Measurements from ENCODE around the gene HOXB3. TPM values are rescaled to one million over a fixed set of nuclear protein-coding genes. Genes with fewer than 3 reads are reported as not detected.

HOXB3 gene
- total RNA-seq, 3 donors from 2014 or later (not counting 1 experiment from before 2014, with no cell fraction given) = 7.9 to 15.6 (median 15.3) TPM

DNA sequence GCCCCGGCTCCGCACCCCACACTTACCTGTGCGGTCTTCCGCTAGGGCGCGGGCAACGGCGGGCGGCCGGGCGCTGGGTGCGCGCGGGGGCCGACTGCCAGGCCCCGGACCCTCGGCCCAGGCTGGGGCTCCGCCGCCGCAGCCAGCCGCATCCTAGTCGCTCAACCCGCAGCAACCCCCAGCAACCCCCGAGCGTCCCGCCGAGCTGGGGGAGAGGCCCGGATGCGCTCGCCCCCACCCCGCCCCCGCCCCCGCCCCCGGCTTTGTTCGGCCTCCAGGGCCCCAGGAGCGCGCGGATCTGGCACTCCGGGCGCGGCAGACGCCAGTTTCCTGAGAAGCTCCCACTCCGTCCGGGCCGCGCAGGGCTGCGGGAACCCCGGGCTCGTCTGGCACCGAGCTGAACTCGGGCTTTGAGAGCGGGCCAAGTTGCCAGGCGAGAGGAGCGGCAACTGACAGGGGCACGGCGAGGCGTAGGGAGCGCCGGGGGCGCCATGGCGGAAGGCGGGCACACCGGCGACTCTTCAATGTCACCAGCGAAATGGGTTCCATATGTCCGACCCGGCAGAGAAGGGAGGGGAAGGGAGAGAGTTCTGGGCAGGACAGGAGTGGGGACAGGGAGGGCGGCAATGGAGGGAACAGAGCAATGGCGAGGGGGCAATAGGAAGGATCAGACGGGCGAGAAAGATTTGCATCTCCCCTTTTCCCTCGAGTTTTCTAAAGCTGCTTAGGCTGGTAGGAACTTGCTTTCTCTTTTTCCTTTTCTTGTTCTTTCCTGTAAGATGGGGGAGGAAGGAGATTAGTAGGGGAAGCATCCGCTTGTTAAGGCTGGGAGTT lies 25.6 kb downstream of the HOXB3 start:
- Histone ChIP-seq H3K9me3 (ENCODE audit: control insufficient read depth, insufficient read depth, low read length) (no peaks in the 10 kb centered on the region), H3K4me1 (ENCODE audit: control insufficient read depth, insufficient read depth, low read length) (peaks cover 18% of the 10 kb centered on the region), H3K36me3 (ENCODE audit: control insufficient read depth, insufficient read depth, low read length) (no peaks in the 10 kb centered on the region), H3K4me3 (ENCODE audit: low read length) (no peak overlapping the region), H3K27ac (ENCODE audit: low read length) (no peak overlapping the region), H3K27me3 (ENCODE audit: control insufficient read depth, insufficient read depth, low read length) (no peaks in the 10 kb centered on the region)
- H3K4me1 Mint-ChIP-seq = peaks cover 15 to 20% of the 10 kb centered on the region in 2 donors
- peak overlapping the region; percentile 21 for H3K4me3 Mint-ChIP-seq
- TF ChIP-seq, protein P1, sequence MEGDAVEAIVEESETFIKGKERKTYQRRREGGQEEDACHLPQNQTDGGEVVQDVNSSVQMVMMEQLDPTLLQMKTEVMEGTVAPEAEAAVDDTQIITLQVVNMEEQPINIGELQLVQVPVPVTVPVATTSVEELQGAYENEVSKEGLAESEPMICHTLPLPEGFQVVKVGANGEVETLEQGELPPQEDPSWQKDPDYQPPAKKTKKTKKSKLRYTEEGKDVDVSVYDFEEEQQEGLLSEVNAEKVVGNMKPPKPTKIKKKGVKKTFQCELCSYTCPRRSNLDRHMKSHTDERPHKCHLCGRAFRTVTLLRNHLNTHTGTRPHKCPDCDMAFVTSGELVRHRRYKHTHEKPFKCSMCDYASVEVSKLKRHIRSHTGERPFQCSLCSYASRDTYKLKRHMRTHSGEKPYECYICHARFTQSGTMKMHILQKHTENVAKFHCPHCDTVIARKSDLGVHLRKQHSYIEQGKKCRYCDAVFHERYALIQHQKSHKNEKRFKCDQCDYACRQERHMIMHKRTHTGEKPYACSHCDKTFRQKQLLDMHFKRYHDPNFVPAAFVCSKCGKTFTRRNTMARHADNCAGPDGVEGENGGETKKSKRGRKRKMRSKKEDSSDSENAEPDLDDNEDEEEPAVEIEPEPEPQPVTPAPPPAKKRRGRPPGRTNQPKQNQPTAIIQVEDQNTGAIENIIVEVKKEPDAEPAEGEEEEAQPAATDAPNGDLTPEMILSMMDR (IDR thresholded peaks at IDR 0.05) = no peak
- H3K9me3 Mint-ChIP-seq = no peaks in the 10 kb centered on the region
- no peak overlapping the region for H3K27ac Mint-ChIP-seq
- H3K27me3 Mint-ChIP-seq (ENCODE audit: low read depth in 2 of 2) = peaks cover 0 to 8% of the 10 kb centered on the region in 2 donors
- WGBS (ENCODE audit: insufficient coverage) = 51% methylated on average over 73 of the region's 73 CpGs
- no peaks in the 10 kb centered on the region for H3K36me3 Mint-ChIP-seq
- DNase-seq (no peak), ATAC-seq (peak in 2 of 3 donors; percentile 34 to 51)
- intact Hi-C loops (cut with micrococcal nuclease) = no loop called here

DNA sequence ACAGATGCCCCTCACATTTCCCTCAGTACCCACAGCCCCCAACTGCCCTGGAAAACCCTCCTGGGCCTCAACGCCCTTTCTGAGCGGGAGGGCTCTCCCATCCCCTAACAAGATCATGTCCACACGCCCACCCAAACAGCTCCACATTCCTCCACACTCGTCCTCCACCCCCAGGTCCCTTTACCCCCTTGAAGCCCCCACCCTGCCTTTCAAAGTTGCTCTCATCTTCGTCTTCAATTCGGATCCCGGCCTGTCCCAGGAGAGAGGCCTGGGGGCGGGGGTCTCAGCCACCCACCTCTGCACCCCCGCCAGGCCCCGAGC lies 26.2 kb downstream of the HOXB3 start:
- peaks cover 16% of the 10 kb centered on the region for H3K4me1 ChIP-seq (ENCODE audit: control insufficient read depth, insufficient read depth, low read length)
- no peak for DNase-seq
- no peaks in the 10 kb centered on the region for H3K9me3 ChIP-seq (ENCODE audit: control insufficient read depth, insufficient read depth, low read length)
- TF ChIP-seq, protein P1 (IDR thresholded peaks at IDR 0.05) = no peak
- Mint-ChIP-seq H3K36me3 (no peaks in the 10 kb centered on the region), H3K4me3 (peak overlapping the region; percentile 57), H3K27me3 (ENCODE audit: low read depth in 2 of 2) (peaks cover 0 to 3% of the 10 kb centered on the region in 2 donors), H3K9me3 (no peaks in the 10 kb centered on the region), H3K4me1 (peaks cover 15 to 17% of the 10 kb centered on the region in 2 donors), H3K27ac (no peak overlapping the region)
- WGBS (ENCODE audit: insufficient coverage) = 87% methylated on average over 10 of the region's 10 CpGs
- no peak overlapping the region for H3K27ac ChIP-seq (ENCODE audit: low read length)
- no peaks in the 10 kb centered on the region for H3K27me3 ChIP-seq (ENCODE audit: control insufficient read depth, insufficient read depth, low read length)
- ATAC-seq = no peak
- intact Hi-C loops (cut with micrococcal nuclease) = no loop called here
- no peaks in the 10 kb centered on the region for H3K36me3 ChIP-seq (ENCODE audit: control insufficient read depth, insufficient read depth, low read length)
- H3K4me3 ChIP-seq (ENCODE audit: low read length) = no peak overlapping the region

DNA sequence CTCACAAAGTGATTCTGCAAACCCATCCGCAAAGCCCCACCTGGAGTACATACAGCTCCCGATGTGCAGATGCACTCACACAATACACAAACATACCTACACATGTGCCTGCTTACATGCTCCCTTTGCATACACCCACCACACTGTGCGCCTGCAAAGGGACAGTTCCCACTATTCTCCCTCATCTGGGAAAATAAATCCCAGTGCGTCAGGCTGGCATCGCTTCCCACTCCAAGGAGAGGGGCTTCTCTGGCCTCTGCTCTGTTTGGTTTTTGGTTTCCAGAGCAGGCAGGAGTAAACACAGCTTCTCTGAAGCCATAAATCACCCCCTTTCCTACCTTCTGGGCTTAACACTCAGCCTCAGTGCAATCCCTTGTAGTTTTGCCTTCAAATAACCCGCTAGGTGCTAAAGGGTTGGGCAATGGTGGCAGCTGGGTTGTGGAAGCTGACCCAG lies 26.6 kb downstream of the HOXB3 start:
- Histone ChIP-seq H3K27ac (ENCODE audit: low read length) (no peak overlapping the region), H3K9me3 (ENCODE audit: control insufficient read depth, insufficient read depth, low read length) (no peaks in the 10 kb centered on the region), H3K36me3 (ENCODE audit: control insufficient read depth, insufficient read depth, low read length) (no peaks in the 10 kb centered on the region), H3K4me3 (ENCODE audit: low read length) (no peak overlapping the region), H3K27me3 (ENCODE audit: control insufficient read depth, insufficient read depth, low read length) (no peaks in the 10 kb centered on the region), H3K4me1 (ENCODE audit: control insufficient read depth, insufficient read depth, low read length) (peaks cover 16% of the 10 kb centered on the region)
- Mint-ChIP-seq H3K27ac (no peak overlapping the region), H3K4me3 (peak overlapping the region; percentile 57), H3K9me3 (no peaks in the 10 kb centered on the region), H3K4me1 (peaks cover 15 to 17% of the 10 kb centered on the region in 2 donors), H3K36me3 (no peaks in the 10 kb centered on the region), H3K27me3 (ENCODE audit: low read depth in 2 of 2) (peaks cover 0 to 6% of the 10 kb centered on the region in 2 donors)
- TF ChIP-seq, protein P1 (IDR thresholded peaks at IDR 0.05) = no peak
- intact Hi-C loops (cut with micrococcal nuclease) = no loop called here
- ATAC-seq (no peak), DNase-seq (no peak)
- 98% methylated on average over 5 of the region's 6 CpGs for WGBS (ENCODE audit: insufficient coverage)
